Measurements from ENCODE around the gene GATA3.

The GATA3 gene

GRCh38 chr10:8085251-8085650, 30.8 kb downstream of the GATA3 start:
- in situ Hi-C loops (cut with HindIII; ENCODE audit: low sequenced_read_pairs) = loop anchor here (10.0 kb wide), 1 partner anchor 380 kb away; no protein-coding TSS in a partner anchor

- in situ Hi-C loops (cut with HindIII; ENCODE audit: low sequenced_read_pairs) = loop anchor here (10.0 kb wide), 1 partner anchor 378 kb away; no protein-coding TSS in a partner anchor
Measured at GRCh38 chr10:8086315-8086714, 31.8 kb downstream of the GATA3 start.

GRCh38 chr10:8088504-8088903, 34.0 kb downstream of the GATA3 start:
- in situ Hi-C loops (cut with HindIII; ENCODE audit: low sequenced_read_pairs) = loop anchor here (10.0 kb wide), 1 partner anchor 376 kb away; no protein-coding TSS in a partner anchor

GRCh38 chr10:8092428-8092827, 37.9 kb downstream of the GATA3 start:
- in situ Hi-C loops (cut with HindIII; ENCODE audit: low sequenced_read_pairs) = no loop called here

- in situ Hi-C loops (cut with HindIII; ENCODE audit: low sequenced_read_pairs) = no loop called here
Measured at GRCh38 chr10:8095959-8096358, 41.5 kb downstream of the GATA3 start.

- in situ Hi-C loops (cut with HindIII; ENCODE audit: low sequenced_read_pairs) = no loop called here
Measured at GRCh38 chr10:8096931-8097330, 42.4 kb downstream of the GATA3 start.

- in situ Hi-C loops (cut with HindIII; ENCODE audit: low sequenced_read_pairs) = no loop called here
Measured at GRCh38 chr10:8100366-8100765, 45.9 kb downstream of the GATA3 start.

GRCh38 chr10:8102708-8103401, 48.4 kb downstream of the GATA3 start:
- in situ Hi-C loops (cut with HindIII; ENCODE audit: low sequenced_read_pairs) = no loop called here

GRCh38 chr10:8103543-8103942, 49.1 kb downstream of the GATA3 start:
- in situ Hi-C loops (cut with HindIII; ENCODE audit: low sequenced_read_pairs) = no loop called here

- in situ Hi-C loops (cut with HindIII; ENCODE audit: low sequenced_read_pairs) = no loop called here
Measured at GRCh38 chr10:8104005-8104404, 49.5 kb downstream of the GATA3 start.

GRCh38 chr10:8104721-8105120, 50.2 kb downstream of the GATA3 start:
- in situ Hi-C loops (cut with HindIII; ENCODE audit: low sequenced_read_pairs) = no loop called here

GRCh38 chr10:8105932-8106331, 51.4 kb downstream of the GATA3 start:
- in situ Hi-C loops (cut with HindIII; ENCODE audit: low sequenced_read_pairs) = no loop called here

GRCh38 chr10:8112230-8112905, 57.9 kb downstream of the GATA3 start:
- in situ Hi-C loops (cut with HindIII; ENCODE audit: low sequenced_read_pairs) = no loop called here

GRCh38 chr10:8112942-8113442, 58.5 kb downstream of the GATA3 start:
- in situ Hi-C loops (cut with HindIII; ENCODE audit: low sequenced_read_pairs) = no loop called here

GRCh38 chr10:8113616-8114015, 59.1 kb downstream of the GATA3 start:
- in situ Hi-C loops (cut with HindIII; ENCODE audit: low sequenced_read_pairs) = no loop called here

GRCh38 chr10:8114741-8115617, 60.5 kb downstream of the GATA3 start:
- in situ Hi-C loops (cut with HindIII; ENCODE audit: low sequenced_read_pairs) = no loop called here

GRCh38 chr10:8115618-8115980, 61.1 kb downstream of the GATA3 start:
- in situ Hi-C loops (cut with HindIII; ENCODE audit: low sequenced_read_pairs) = no loop called here

GRCh38 chr10:8116474-8116873, 62.0 kb downstream of the GATA3 start:
- in situ Hi-C loops (cut with HindIII; ENCODE audit: low sequenced_read_pairs) = no loop called here

GRCh38 chr10:8116926-8117493, 62.5 kb downstream of the GATA3 start:
- in situ Hi-C loops (cut with HindIII; ENCODE audit: low sequenced_read_pairs) = no loop called here

- in situ Hi-C loops (cut with HindIII; ENCODE audit: low sequenced_read_pairs) = no loop called here
Measured at GRCh38 chr10:8121201-8121890, 66.9 kb downstream of the GATA3 start.

All from endothelial cell of hepatic sinusoid (primary cell).